ENCODE results near the gene TCHP. TPM values are rescaled to one million over a fixed set of nuclear protein-coding genes. Genes with fewer than 3 reads are reported as not detected.

Gene TCHP
- total and polyA plus RNA-seq, 2 of the 13 experiments (the other 11 are each of a cell fraction or from before 2014, with no cell fraction given): 6.7 to 12.2 TPM

GRCh38 chr12:109880043-109880931 is 19.8 kb upstream of the TCHP start, which contains the start of gene GLTP:
TSS of gene GLTP (minus strand) at chr12:109880541. CDS start at chr12:109880374, 167 bp downstream.
- Histone ChIP-seq H3K4me1 (ENCODE audit: insufficient read depth, low read length) (peaks cover 58% of the 10 kb centered on the region), H3K36me3 (replicated peaks in 1 of 2; ENCODE audit: control insufficient read depth in 1 of 2, insufficient read depth in 2 of 2, low read length in 2 of 2) (no peaks in the 10 kb centered on the region), H3K4me2 (ENCODE audit: low read depth, low read length) (peak within 1 kb of the TSS; percentile 100), H3K9me3 (ENCODE audit: low read length) (no peaks in the 10 kb centered on the region), H3K27me3 (ENCODE audit: control insufficient read depth in 1 of 2, insufficient read depth in 2 of 2, low read length in 2 of 2) (peaks cover 0 to 9% of the 10 kb centered on the region in 2 experiments; a peak in 2 of 5 replicates), H4K20me1 (ENCODE audit: insufficient read depth, low read length) (no peaks in the 10 kb centered on the region), H2AFZ (ENCODE audit: low read length) (peak within 1 kb of the TSS; percentile 87), H3K4me3 (replicated peaks in 1 of 3; ENCODE audit: insufficient read depth in 1 of 3, low read depth in 2 of 3, low read length in 3 of 3) (peak within 1 kb of the TSS; percentile 73 to 92 (median 80)), H3K9ac (ENCODE audit: insufficient read depth, low read depth, low read length) (peak within 1 kb of the TSS; percentile 75), H3K79me2 (ENCODE audit: insufficient read depth, low read length) (peaks cover 7% of the 10 kb centered on the region), H3K27ac (ENCODE audit: extremely low read length, insufficient read depth, low read length) (no peak within 1 kb of the TSS)
- 0% methylated on average over 7 of the region's 92 CpGs for WGBS (ENCODE audit: low lambda C conversion rate)
- POLR2A ChIA-PET: interaction anchor here (1.6 kb wide), 1 partner anchor 16 kb away, joined by 6 read pairs; no protein-coding TSS in a partner anchor
- BruUV-seq (replicated peaks): no TSS peak
- CTCF ChIA-PET (ENCODE audit: low intra/inter-chr PET ratio, low total read pairs): interaction anchor here (1.0 to 2.3 kb wide), 3 partner anchors 27 to 75 kb away, joined by 3 to 32 read pairs (median 8); no protein-coding TSS in a partner anchor
- DNase-seq (ENCODE audit: low spot score) (peak; percentile 58), FAIRE-seq (no peak), ATAC-seq (peak; percentile 93)
- in situ Hi-C loops (cut with HindIII; ENCODE audit: extremely low pct_ligation_motif_present, low pct_unique_long_range_greater_than_20kb): loop anchor here (5.0 kb wide), 1 partner anchor 33 kb away; no protein-coding TSS in a partner anchor
- intact Hi-C loops (cut with micrococcal nuclease; ENCODE audit: unreplicated experiment): loop anchor here (1.0 kb wide), 1 partner anchor 27 kb away; no protein-coding TSS in a partner anchor
- no peak for TF ChIP-seq TOE1 (CRISPR knock-in tag; IDR thresholded peaks at IDR 0.05)
- no peak for TF ChIP-seq ZNF816 (CRISPR knock-in tag; IDR thresholded peaks at IDR 0.05; ENCODE audit: borderline replicate concordance)
- TF ChIP-seq, protein P1, sequence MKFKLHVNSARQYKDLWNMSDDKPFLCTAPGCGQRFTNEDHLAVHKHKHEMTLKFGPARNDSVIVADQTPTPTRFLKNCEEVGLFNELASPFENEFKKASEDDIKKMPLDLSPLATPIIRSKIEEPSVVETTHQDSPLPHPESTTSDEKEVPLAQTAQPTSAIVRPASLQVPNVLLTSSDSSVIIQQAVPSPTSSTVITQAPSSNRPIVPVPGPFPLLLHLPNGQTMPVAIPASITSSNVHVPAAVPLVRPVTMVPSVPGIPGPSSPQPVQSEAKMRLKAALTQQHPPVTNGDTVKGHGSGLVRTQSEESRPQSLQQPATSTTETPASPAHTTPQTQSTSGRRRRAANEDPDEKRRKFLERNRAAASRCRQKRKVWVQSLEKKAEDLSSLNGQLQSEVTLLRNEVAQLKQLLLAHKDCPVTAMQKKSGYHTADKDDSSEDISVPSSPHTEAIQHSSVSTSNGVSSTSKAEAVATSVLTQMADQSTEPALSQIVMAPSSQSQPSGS (CRISPR knock-in tag; IDR thresholded peaks at IDR 0.05): no peak
- TF ChIP-seq POGZ (CRISPR knock-in tag; IDR thresholded peaks at IDR 0.05): no peak
- TF ChIP-seq TFDP2 (CRISPR knock-in tag; IDR thresholded peaks at IDR 0.05): peak; percentile 15; the same call in 1 of the 2 replicates
- TF ChIP-seq, protein P2, sequence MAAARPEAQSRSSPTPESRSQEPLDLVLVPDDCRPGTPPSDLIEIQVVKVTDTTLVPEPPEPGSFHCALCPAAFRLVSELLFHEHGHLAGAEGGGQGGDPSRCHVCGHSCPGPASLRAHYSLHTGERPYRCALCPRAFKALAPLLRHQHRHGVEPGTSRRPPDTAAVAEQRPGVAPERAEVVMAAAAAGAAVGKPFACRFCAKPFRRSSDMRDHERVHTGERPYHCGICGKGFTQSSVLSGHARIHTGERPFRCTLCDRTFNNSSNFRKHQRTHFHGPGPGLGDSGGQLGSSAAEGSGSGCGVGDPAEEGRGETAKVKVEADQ (CRISPR knock-in tag; IDR thresholded peaks at IDR 0.05; ENCODE audit: borderline replicate concordance): 0 out of 2 replicates have a peak, but pooled peaks have one; percentile 31
- peak; percentile 80; the same call in 1 of the 2 replicates for TF ChIP-seq ZNF263 (CRISPR knock-in tag; IDR thresholded peaks at IDR 0.05)
- peak; percentile 57; the same call in 1 of the 2 replicates for TF ChIP-seq SAP130 (CRISPR knock-in tag; IDR thresholded peaks at IDR 0.05; ENCODE audit: low read depth)
- TF ChIP-seq ELF3 (CRISPR knock-in tag; IDR thresholded peaks at IDR 0.05): peak; percentile 44; the same call in 1 of the 2 replicates
- no peak for TF ChIP-seq GZF1 (CRISPR knock-in tag; IDR thresholded peaks at IDR 0.05)
- no peak for TF ChIP-seq FOXO1 (CRISPR knock-in tag; IDR thresholded peaks at IDR 0.05)
- no peak for TF ChIP-seq ZNF253 (CRISPR knock-in tag; IDR thresholded peaks at IDR 0.05; ENCODE audit: borderline replicate concordance)
- no peak for TF ChIP-seq PRDM10 (CRISPR knock-in tag; IDR thresholded peaks at IDR 0.05; ENCODE audit: low read depth)
- TF ChIP-seq ZFY (CRISPR knock-in tag; IDR thresholded peaks at IDR 0.05): peak; percentile 48

All from HepG2 (cell line).